DMS 273 treated with DMSO at 0.1 percent for 48 hours (cell line): ENCODE data around the gene CNTF.

Source experiments
- DNase-seq: peaks from one replicate; lab custom pipeline; 2025; lab: John Stamatoyannopoulos, UW

CNTF gene

GRCh38 chr11:58606930-58607714 is 15.3 kb upstream of the CNTF start:
- no peak for DNase-seq

DNA sequence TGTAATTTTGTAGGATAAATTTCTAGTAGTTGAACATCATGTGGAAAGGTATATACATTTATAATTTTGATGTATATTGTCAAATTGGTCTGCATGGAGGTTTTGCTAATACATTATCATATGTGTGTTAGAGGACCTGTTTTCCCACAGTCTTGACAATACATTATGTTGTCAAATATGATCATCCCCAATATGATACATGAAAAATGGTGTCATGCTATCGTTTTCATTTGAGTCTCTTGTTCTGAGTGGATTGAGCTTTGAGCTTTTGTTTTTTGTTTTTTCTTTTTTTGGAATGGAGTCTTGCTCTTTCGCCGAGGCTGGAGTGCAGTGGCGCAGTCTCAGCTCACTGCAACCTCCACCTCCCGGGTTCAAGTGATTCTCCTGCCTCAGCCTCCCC is 14.1 kb upstream of the CNTF start:
- no peak for DNase-seq

DNA sequence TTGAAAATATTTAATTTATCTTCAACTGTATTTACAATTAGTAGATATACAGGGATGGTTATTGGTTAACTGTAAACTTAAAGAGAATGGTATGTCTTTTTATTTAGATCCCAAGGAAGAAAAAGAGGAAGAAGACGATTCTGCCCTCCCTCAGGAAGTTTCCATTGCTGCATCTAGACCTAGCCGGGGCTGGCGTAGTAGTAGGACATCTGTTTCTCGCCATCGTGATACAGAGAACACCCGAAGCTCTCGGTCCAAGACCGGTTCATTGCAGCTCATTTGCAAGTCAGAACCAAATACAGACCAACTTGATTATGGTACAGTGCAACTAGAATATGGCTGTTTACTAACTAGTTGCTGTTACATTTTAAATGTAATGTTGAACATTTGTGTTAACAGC is 12.7 kb upstream of the CNTF start:
- no peak for DNase-seq

DNA sequence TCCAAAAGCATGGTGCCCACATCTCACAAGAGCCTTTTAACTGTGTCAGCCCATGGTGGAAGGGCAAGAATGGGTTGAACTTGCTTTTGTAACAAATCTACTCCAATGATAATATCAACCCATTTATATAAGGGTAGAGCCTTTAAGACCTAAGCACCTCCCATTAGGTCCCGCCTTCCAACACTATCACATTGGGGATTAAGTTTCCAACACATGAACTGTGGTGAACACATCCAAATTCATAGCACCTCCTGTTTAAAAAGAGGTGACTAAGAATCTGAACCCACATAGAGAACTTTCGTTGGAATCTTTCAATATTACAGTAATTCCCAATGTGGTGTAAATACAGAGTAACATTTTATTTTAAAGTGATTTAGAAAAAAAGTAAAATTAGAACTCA is 9.2 kb upstream of the CNTF start:
- no peak for DNase-seq

GRCh38 chr11:58615559-58615958 is 6.9 kb upstream of the CNTF start:
- DNase-seq, result no peak

DNA sequence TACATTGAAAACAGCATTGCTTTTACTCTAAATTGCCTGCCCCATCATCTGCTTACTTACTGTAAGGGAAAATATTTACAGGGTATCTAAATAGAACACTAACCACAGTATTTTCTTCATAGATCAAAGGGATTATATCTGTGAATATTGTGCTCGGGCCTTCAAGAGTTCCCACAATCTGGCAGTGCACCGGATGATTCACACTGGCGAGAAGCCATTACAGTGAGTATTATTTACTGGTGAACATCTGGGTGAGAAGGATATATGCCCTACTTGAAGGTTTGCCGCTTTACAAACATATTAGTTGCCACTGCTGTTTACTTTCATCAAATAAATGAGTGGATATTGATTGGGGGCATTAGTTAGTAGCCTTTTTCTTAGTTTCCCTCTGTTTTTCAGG is 5.9 kb upstream of the CNTF start:
- DNase-seq, result no peak

DNA sequence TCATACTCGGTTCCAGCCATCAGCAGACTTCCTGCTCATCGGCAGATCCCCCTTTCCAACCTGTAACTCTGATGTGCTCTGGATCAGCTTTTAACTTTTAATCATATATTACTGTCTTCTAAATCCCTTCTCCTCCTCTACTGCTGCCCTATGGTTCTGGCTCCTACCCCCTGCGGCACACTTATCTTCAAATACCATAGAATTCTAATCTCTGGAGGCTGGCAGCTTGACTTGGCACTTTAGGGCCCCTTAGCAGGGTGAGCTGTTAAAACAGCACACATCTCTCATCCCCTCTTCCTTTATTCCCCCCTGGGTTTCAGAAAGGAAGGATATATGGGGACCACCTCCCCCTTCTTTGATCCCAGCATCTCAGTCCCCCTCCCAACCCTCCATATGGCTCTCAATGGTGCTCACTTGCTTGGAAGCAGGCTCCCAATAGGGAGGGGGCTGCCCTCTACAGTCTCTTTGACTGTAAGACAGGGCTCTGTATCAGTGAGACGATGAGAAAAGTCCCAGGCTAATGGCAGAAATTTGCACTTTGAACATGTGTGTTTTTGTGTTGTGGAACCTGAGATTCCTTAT is 4.4 kb upstream of the CNTF start:
- DNase-seq, result no peak

DNA sequence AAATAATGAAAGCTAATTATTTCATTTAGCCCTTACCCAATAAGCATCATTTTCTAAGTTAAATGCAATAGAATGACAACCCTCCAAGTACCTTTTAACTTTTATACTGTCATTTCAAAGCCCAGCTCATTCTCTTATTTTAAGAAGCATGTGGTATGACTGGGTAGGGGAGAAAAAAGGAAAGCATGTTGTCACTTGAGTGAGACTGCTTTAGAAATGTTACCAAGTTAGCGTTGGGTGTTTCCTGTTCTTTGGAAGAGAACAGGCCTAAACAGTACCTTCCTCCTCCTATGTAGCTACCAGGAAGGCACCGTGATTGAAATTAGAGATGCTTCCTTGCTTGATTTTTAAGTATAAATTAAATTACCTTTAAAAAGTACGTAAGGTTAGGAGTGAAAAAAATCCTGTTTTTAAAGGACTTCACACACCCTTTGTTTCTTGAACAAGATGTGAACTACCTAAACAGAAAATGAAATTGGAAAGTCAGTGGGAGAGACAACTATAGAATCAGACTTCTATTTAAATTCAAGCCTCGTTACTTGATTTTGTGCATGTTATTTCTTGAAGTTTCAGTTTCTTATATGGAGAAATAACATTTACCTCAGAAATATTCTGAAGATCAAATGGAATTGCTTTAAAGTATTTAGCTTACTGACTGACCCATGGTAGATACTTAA is 741 bp upstream of the CNTF start:
- no peak for DNase-seq

GRCh38 chr11:58625086-58625485 is 2.6 kb downstream of the CNTF start:
- no peak for DNase-seq

GRCh38 chr11:58625826-58626460 is 3.5 kb downstream of the CNTF start:
- no peak for DNase-seq

DNA sequence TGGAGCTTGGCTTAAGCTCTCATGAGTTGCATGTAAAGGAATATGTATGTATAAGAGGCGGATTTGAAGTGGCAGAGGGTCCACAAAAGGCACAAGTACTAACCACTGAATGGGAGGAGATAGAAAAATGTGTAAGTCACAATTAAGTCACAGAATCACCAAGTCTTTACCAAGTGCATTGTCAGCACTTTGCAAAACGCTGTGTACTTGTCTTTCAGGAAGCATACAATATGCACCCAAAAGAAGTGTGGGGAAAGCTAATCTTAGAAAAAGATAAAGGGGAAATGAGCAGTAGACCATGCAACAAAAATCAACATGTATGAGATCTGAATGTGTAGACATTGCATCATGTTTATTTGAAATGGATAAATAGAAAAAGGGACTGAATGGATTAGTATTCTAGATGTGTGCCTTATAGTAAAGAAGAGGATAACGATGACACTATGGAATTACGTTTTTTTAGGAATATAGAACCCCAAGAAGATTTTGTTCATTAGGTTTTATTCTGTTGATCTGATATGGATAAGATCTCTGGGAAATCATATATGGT is 4.5 kb downstream of the CNTF start:
- no peak for DNase-seq

GRCh38 chr11:58628446-58628845 is 6.0 kb downstream of the CNTF start:
- no peak for DNase-seq

GRCh38 chr11:58629857-58630256 is 7.4 kb downstream of the CNTF start:
- DNase-seq, result peak; percentile 9

DNA sequence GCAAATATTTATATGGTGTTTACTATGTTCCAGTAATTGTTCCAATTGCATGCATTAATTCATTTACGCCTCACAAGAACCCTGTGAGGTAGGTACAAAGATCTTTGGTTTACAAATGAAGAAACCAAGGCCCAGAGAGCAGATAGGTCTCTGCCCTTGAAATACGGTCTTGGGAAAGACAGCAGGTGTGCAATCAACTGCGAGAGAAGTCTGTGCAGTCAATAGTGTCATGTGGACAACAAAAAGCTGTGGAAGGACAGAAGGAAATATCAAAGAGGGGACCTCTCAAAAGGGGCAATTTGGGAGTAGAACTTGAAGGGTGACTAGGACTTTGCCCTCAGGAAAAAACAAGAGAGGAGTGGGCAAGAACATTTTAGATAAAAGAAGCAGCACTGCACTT is 8.9 kb downstream of the CNTF start:
- no peak for DNase-seq

DNA sequence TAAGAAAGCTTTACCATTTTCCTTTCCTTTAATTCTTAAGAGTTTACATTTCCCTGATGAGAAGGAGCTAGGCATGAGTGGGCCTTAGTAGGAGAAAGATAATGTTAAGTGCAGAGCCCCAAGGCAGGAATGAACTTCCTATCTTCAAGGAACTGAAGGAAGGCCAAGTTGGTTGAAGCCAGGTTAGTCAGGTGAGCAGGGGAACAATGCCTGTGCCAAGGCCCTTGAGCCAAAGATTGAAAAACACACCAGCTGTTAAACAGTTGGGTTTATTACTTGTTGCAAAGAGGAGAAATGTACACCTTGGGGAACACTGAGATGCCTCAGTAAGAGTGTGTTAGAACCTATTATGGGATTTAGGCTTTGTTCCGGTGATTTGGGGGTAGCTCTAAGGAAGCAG is 10.0 kb downstream of the CNTF start:
- no peak for DNase-seq

- DNase-seq, result no peak
Observed at GRCh38 chr11:58636587-58636986, 14.1 kb downstream of the CNTF start.

- no peak for DNase-seq
Observed at GRCh38 chr11:58637371-58637770, 14.9 kb downstream of the CNTF start.

DNA sequence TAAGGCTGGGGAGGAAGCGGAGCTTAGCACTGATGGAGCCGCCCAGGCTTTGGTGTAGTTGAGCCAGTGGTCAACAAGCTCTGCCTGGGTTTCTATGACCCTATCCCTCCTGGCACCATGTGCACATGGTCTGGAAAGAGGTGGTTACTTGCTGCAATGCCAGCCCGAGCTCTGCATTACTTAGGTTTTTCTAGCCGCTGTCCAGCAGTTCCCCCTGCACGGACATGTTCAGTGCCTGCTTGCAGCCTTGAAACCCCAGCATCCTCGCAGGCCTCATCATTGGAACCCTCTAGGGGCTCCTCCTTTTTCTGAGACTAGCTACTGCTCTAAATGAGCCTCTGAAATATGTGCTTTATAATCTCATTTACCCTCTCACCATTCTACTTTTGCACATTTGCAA is 16.6 kb downstream of the CNTF start:
- DNase-seq, result no peak

GRCh38 chr11:58639669-58640068 is 17.2 kb downstream of the CNTF start:
- no peak for DNase-seq

DNA sequence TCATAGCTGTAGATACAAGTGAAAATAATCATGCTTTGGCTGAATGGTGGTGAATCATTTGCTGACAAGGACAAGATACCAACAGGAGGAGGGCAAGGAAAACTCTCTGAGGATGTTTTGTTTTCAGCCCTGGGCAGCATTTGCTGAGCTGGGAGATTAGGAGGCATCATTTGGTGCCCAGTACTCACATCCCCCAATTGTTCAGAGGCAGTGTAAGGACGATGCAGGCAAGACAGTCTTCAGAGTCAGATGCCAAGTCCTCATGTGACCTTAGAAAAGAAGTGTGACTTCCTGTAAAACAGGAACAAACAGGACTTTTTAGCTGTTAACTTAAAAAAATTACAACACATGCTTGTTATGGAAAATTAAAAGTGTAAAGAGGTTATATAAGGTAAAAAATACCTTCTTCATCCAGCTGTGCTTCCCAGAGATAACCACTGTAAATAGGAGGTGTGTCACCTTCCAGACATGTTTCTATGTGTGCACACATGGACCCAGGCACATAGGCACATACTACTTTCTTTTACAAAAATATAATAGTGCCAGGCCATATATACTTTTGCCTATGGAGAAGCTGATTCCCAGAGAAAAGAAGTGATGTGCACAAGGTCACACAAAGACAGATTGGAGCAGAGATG is 18.0 kb downstream of the CNTF start:
- no peak for DNase-seq

- DNase-seq, result no peak
Observed at GRCh38 chr11:58641341-58641740, 18.9 kb downstream of the CNTF start.
